IPS-15b (cell line): ENCODE results near the gene UBE2QL1.

Experiments
- H3K27me3 ChIP-seq: one replicate; pipeline ENCODE4 v1.6.1; 2013; ENCODE audit warnings: low read length; ENCODE audit not compliant: control insufficient read depth, insufficient read depth
- H3K36me3 ChIP-seq: one replicate; pipeline ENCODE4 v1.6.1; 2013; ENCODE audit warnings: low read length; ENCODE audit not compliant: control insufficient read depth, insufficient read depth
- H3K4me1 ChIP-seq: one replicate; pipeline ENCODE4 v1.6.1; 2013; ENCODE audit warnings: mild to moderate bottlenecking, low read length; ENCODE audit not compliant: control insufficient read depth, insufficient read depth
- H3K4me3 ChIP-seq: one replicate; pipeline ENCODE4 v1.5.1; 2013; ENCODE audit warnings: low read depth, low read length
- H3K9ac ChIP-seq: one replicate; pipeline ENCODE4 v1.6.1; 2013; ENCODE audit warnings: low read depth, mild to moderate bottlenecking, low read length
- H3K9me3 ChIP-seq: one replicate; pipeline ENCODE4 v1.6.1; 2013; ENCODE audit warnings: mild to moderate bottlenecking, low read length; ENCODE audit not compliant: control insufficient read depth, insufficient read depth

UBE2QL1 gene

GRCh38 chr5:6448622-6449464 is at the start of gene UBE2QL1:
UBE2QL1 (plus strand) TSS chr5:6448859; CDS start chr5:6448894, 35 bp downstream.
- H3K9me3 ChIP-seq = no peaks in the 10 kb centered on the region
- peaks cover 5% of the 10 kb centered on the region for H3K4me1 ChIP-seq
- no peaks in the 10 kb centered on the region for H3K36me3 ChIP-seq
- no peak within 1 kb of the TSS for H3K9ac ChIP-seq
- peaks cover 61% of the 10 kb centered on the region for H3K27me3 ChIP-seq
- peak within 1 kb of the TSS; percentile 80 for H3K4me3 ChIP-seq

- H3K36me3 ChIP-seq = no peaks in the 10 kb centered on the region
- no peak overlapping the region for H3K4me3 ChIP-seq
These were observed 48.4 kb upstream of the UBE2QL1 start for GRCh38 chr5:6399980-6400910.

GRCh38 chr5:6401410-6401809 is 47.2 kb upstream of the UBE2QL1 start:
- H3K9ac ChIP-seq = no peak overlapping the region
- no peaks in the 10 kb centered on the region for H3K4me1 ChIP-seq
- H3K27me3 ChIP-seq = no peaks in the 10 kb centered on the region
- H3K36me3 ChIP-seq = no peaks in the 10 kb centered on the region
- no peaks in the 10 kb centered on the region for H3K9me3 ChIP-seq
- H3K4me3 ChIP-seq = no peak overlapping the region

More at GRCh38 chr5:6399980-6400910, 48.4 kb upstream of the UBE2QL1 start:
- no peak overlapping the region for H3K9ac ChIP-seq
- H3K27me3 ChIP-seq = no peaks in the 10 kb centered on the region
- no peaks in the 10 kb centered on the region for H3K9me3 ChIP-seq
- no peaks in the 10 kb centered on the region for H3K4me1 ChIP-seq

GRCh38 chr5:6402939-6403338 is 45.7 kb upstream of the UBE2QL1 start:
- no peaks in the 10 kb centered on the region for H3K9me3 ChIP-seq
- no peak overlapping the region for H3K9ac ChIP-seq
- no peaks in the 10 kb centered on the region for H3K4me1 ChIP-seq
- H3K4me3 ChIP-seq = no peak overlapping the region
- no peaks in the 10 kb centered on the region for H3K36me3 ChIP-seq
- no peaks in the 10 kb centered on the region for H3K27me3 ChIP-seq

GRCh38 chr5:6403416-6403815 is 45.2 kb upstream of the UBE2QL1 start:
- no peaks in the 10 kb centered on the region for H3K27me3 ChIP-seq
- no peak overlapping the region for H3K4me3 ChIP-seq
- no peaks in the 10 kb centered on the region for H3K4me1 ChIP-seq
- no peaks in the 10 kb centered on the region for H3K9me3 ChIP-seq
- H3K9ac ChIP-seq = no peak overlapping the region
- H3K36me3 ChIP-seq = no peaks in the 10 kb centered on the region

- Histone ChIP-seq H3K9ac (no peak overlapping the region), H3K4me3 (no peak overlapping the region), H3K4me1 (no peaks in the 10 kb centered on the region), H3K9me3 (no peaks in the 10 kb centered on the region), H3K27me3 (no peaks in the 10 kb centered on the region), H3K36me3 (no peaks in the 10 kb centered on the region)
These were observed 44.5 kb upstream of the UBE2QL1 start for GRCh38 chr5:6404129-6404528.

GRCh38 chr5:6405591-6405990 is 43.1 kb upstream of the UBE2QL1 start:
- Histone ChIP-seq H3K4me3 (no peak overlapping the region), H3K9me3 (no peaks in the 10 kb centered on the region), H3K27me3 (no peaks in the 10 kb centered on the region), H3K36me3 (no peaks in the 10 kb centered on the region), H3K9ac (no peak overlapping the region), H3K4me1 (no peaks in the 10 kb centered on the region)

GRCh38 chr5:6407558-6408259 is 41.0 kb upstream of the UBE2QL1 start:
- H3K9ac ChIP-seq = no peak overlapping the region
- H3K27me3 ChIP-seq = no peaks in the 10 kb centered on the region
- H3K4me3 ChIP-seq = no peak overlapping the region
- no peaks in the 10 kb centered on the region for H3K4me1 ChIP-seq
- no peaks in the 10 kb centered on the region for H3K36me3 ChIP-seq
- no peaks in the 10 kb centered on the region for H3K9me3 ChIP-seq

GRCh38 chr5:6408260-6408596 is 40.4 kb upstream of the UBE2QL1 start:
- no peaks in the 10 kb centered on the region for H3K9me3 ChIP-seq
- no peak overlapping the region for H3K4me3 ChIP-seq
- no peaks in the 10 kb centered on the region for H3K36me3 ChIP-seq
- H3K27me3 ChIP-seq = no peaks in the 10 kb centered on the region
- H3K4me1 ChIP-seq = no peaks in the 10 kb centered on the region
- no peak overlapping the region for H3K9ac ChIP-seq

- no peaks in the 10 kb centered on the region for H3K36me3 ChIP-seq
- no peaks in the 10 kb centered on the region for H3K4me1 ChIP-seq
These were observed 39.8 kb upstream of the UBE2QL1 start for GRCh38 chr5:6408627-6409446.

GRCh38 chr5:6410421-6410820 is 38.2 kb upstream of the UBE2QL1 start:
- no peaks in the 10 kb centered on the region for H3K27me3 ChIP-seq
- H3K9me3 ChIP-seq = no peaks in the 10 kb centered on the region
- H3K36me3 ChIP-seq = no peaks in the 10 kb centered on the region
- H3K9ac ChIP-seq = no peak overlapping the region
- no peaks in the 10 kb centered on the region for H3K4me1 ChIP-seq
- no peak overlapping the region for H3K4me3 ChIP-seq

More at GRCh38 chr5:6408627-6409446, 39.8 kb upstream of the UBE2QL1 start:
- no peaks in the 10 kb centered on the region for H3K9me3 ChIP-seq
- H3K27me3 ChIP-seq = no peaks in the 10 kb centered on the region
- no peak overlapping the region for H3K4me3 ChIP-seq
- no peak overlapping the region for H3K9ac ChIP-seq
